ENCODE measurements around the gene TSPEAR. TPM values are rescaled to one million over a fixed set of nuclear protein-coding genes. Genes with fewer than 3 reads are reported as not detected.

The TSPEAR gene
- total RNA-seq, 6 experiments from 2014 or later: not detected

DNA sequence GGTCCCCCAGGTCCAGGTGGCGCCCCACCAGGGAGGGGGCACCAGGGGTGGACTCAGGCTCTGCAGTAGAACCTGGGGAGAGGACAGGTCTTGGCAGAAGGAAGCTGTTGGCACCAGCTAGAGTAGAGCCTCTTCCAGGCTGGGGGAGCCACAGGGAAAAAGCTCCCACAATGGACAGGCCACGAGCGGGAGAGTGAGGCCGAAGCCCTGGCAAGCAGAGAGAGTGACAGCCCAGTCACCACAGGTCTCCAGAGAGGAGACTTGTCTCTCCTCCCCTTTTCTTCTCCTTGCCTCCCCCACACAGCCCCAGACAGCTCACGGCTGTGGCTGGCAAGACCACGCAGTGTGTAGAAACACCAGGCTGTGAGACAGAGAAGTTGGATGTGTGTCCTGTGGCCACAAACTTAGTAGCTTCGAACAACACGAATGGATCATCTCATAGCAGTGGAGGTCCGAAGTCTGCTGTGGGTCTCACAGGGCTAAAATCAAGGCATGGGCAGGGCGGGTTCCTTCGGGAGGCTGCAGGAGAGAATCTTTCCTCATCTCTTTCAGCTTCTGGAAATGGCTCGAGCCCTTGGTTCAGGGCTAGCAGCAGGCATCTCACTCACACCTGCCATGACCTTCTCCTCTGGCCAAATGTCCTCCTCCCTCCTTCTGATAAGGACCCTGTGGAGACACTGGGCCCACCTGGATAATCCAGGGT lies 60.2 kb downstream of the TSPEAR start:
- ATAC-seq: no peak
- WGBS (ENCODE audit: insufficient coverage, low coverage, low lambda C conversion rate, missing lambda C conversion rate): 94% methylated on average over 6 of the region's 12 CpGs
- Histone ChIP-seq H3K4me3 (no peak overlapping the region), H3K27ac (no peak overlapping the region), H3K4me1 (no peaks in the 10 kb centered on the region), H3K27me3 (no peaks in the 10 kb centered on the region), H3K9me3 (no peaks in the 10 kb centered on the region), H3K36me3 (no peaks in the 10 kb centered on the region)
- TF ChIP-seq, protein P1, sequence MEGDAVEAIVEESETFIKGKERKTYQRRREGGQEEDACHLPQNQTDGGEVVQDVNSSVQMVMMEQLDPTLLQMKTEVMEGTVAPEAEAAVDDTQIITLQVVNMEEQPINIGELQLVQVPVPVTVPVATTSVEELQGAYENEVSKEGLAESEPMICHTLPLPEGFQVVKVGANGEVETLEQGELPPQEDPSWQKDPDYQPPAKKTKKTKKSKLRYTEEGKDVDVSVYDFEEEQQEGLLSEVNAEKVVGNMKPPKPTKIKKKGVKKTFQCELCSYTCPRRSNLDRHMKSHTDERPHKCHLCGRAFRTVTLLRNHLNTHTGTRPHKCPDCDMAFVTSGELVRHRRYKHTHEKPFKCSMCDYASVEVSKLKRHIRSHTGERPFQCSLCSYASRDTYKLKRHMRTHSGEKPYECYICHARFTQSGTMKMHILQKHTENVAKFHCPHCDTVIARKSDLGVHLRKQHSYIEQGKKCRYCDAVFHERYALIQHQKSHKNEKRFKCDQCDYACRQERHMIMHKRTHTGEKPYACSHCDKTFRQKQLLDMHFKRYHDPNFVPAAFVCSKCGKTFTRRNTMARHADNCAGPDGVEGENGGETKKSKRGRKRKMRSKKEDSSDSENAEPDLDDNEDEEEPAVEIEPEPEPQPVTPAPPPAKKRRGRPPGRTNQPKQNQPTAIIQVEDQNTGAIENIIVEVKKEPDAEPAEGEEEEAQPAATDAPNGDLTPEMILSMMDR (IDR thresholded peaks at IDR 0.05): no peak
- no peak for TF ChIP-seq POLR2A (IDR thresholded peaks at IDR 0.05)
- intact Hi-C loops (cut with DNase I): no loop called here
- DNase-seq: no peak

DNA sequence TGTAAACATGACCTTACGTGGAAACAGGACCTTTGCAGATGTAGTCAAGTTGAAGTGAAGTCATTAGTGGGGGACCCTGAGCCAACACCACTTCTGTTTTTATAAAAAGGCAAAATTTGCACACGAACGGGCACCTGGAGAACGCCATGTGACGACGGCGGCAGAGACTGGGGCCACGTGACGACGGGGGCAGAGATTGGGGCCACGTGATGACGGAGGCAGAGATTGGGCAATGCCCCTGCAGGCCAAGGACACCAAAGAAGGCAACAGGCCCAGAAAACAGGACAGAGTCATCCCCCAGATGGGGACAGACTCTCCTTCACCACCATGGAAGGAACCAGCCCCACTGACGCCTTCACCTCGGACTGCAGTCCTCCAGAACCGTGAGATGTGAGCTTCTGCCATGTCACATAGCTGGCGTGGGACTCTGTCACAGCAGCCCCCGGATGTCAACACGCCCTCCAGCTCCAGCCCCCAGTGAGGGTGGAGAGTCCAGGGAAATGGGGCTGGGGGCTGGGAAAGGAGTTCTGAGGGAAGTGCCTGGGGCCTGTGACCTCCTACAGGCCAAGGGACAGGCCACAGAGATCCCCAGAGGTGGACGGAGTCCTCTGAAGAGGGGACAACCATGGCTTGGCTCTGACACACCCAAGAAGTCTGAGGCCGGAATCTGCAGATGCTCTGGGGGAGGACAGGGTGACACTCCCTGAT lies 61.0 kb downstream of the TSPEAR start:
- Histone ChIP-seq H3K4me1 (no peaks in the 10 kb centered on the region), H3K36me3 (no peaks in the 10 kb centered on the region), H3K27me3 (no peaks in the 10 kb centered on the region), H3K4me3 (no peak overlapping the region), H3K9me3 (peaks cover 0 to under 1% (median 0%) of the 10 kb centered on the region in 4 donors), H3K27ac (no peak overlapping the region)
- intact Hi-C loops (cut with DNase I): no loop called here
- DNase-seq: no peak
- TF ChIP-seq, protein P1 (IDR thresholded peaks at IDR 0.05): no peak
- no peak for TF ChIP-seq POLR2A (IDR thresholded peaks at IDR 0.05)
- WGBS (ENCODE audit: insufficient coverage, low coverage, low lambda C conversion rate, missing lambda C conversion rate): 90% methylated on average over 2 of the region's 20 CpGs
- ATAC-seq: no peak

DNA sequence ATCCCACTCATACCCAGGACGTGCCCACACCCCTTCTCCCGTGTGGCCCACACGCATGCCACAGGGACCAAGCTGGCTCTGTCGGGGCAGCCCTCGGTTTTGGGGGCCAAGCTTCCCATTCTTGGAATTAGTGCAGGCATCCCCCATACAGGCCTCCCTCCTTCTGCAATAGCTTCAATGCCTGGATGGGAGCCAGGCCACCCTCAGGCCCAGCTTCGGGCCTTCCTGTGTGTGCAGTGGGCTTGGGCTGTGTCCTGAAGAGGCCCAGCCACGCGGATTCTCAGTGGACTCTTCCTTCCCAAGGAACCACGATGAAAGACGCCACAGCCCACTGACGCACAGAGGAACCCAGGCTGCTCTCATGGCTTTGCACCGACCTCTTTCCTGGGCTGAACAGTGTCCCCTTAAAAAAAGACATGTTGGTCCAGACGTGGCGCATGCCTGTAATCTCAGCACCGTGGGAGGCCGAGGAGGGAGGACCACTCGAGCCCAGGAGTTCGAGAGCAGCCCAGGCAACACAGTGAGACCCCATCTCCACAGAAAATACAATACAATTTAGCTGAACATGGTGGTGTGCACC lies 61.8 kb downstream of the TSPEAR start:
- Histone ChIP-seq H3K9me3 (peaks cover 0 to 5% (median 0%) of the 10 kb centered on the region in 4 donors), H3K27me3 (no peaks in the 10 kb centered on the region), H3K36me3 (no peaks in the 10 kb centered on the region), H3K27ac (no peak overlapping the region), H3K4me3 (no peak overlapping the region), H3K4me1 (no peaks in the 10 kb centered on the region)
- DNase-seq: no peak
- ATAC-seq: no peak
- intact Hi-C loops (cut with DNase I): no loop called here
- 86% methylated on average over 10 of the region's 18 CpGs for WGBS (ENCODE audit: insufficient coverage, low coverage, low lambda C conversion rate, missing lambda C conversion rate)
- no peak for TF ChIP-seq POLR2A (IDR thresholded peaks at IDR 0.05)
- TF ChIP-seq, protein P1 (IDR thresholded peaks at IDR 0.05): no peak

DNA sequence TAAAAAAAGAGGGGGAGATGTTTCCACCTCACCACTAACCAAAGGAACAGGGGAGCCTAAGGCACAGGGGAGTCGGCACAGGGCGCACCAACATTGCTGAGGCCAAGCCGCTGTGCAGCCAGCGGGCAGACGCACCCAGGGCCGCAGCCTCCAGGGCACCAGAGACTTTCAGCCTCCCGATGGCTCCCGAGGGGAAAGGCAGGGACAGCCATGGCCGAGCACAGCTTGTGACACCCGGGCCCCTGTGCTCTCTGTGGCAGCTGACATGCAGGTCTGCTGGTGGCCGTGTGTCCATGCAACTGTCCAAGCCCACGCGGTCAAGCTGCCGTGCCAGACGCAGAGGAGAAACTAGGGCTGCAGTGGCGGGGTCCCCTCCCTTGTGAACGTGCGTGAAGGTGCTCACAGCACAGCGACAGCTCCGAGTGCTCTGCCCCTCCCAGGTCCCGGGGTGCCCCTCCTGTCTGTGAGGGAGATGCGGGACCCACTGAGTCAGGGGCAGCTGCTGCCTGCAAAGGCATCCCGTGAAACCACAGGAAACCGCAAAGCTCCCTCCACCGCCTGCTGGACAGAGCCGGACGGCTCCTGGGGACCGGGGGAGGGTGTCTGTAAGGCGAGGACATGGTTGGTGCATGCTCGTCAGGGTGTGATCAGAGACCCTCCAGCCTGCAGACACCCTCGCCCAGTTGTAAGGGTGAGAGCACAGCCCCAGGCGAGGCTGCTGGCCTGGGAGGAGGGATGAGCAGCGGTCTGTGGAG lies 62.6 kb downstream of the TSPEAR start:
- ATAC-seq (peak in 1 of 4 donors; percentile 19), DNase-seq (no peak)
- H3K9me3 ChIP-seq: peaks cover 0 to 5% (median 2%) of the 10 kb centered on the region in 4 donors
- TF ChIP-seq, protein P1 (IDR thresholded peaks at IDR 0.05): no peak
- no peak for TF ChIP-seq POLR2A (IDR thresholded peaks at IDR 0.05)
- no peaks in the 10 kb centered on the region for H3K36me3 ChIP-seq
- H3K27me3 ChIP-seq: no peaks in the 10 kb centered on the region
- no peak overlapping the region for H3K27ac ChIP-seq
- H3K4me1 ChIP-seq: no peaks in the 10 kb centered on the region
- H3K4me3 ChIP-seq: no peak overlapping the region
- WGBS (ENCODE audit: insufficient coverage, low coverage, low lambda C conversion rate, missing lambda C conversion rate): 64% methylated on average over 3 of the region's 33 CpGs
- intact Hi-C loops (cut with DNase I): no loop called here

All from right lobe of liver (tissue), 6 donors.